HUES64 (cell line): Measurements from ENCODE around the gene SEMA3E.

ENCODE experiments used
- H3K27ac ChIP-seq: 2 replicates; pipeline ENCODE4 v1.7.0; 2013; ENCODE audit warnings: low read depth, low read length, inconsistent platforms
- H3K27me3 ChIP-seq: 2 replicates; pipeline ENCODE4 v1.6.1; 2013; ENCODE audit warnings: mild to moderate bottlenecking, low read length; ENCODE audit not compliant: insufficient read depth
- H3K36me3 ChIP-seq: 2 replicates; pipeline ENCODE4 v1.6.1; 2013; ENCODE audit warnings: mild to moderate bottlenecking, low read length; ENCODE audit not compliant: insufficient read depth
- H3K4me1 ChIP-seq: 2 replicates; pipeline ENCODE4 v1.6.1; 2013; ENCODE audit warnings: mild to moderate bottlenecking, low read length, moderate library complexity; ENCODE audit not compliant: insufficient read depth
- H3K4me3 ChIP-seq: 2 replicates; pipeline ENCODE4 v1.5.1; 2013; ENCODE audit warnings: mild to moderate bottlenecking, low read length, moderate library complexity
- H3K9ac ChIP-seq: 2 replicates; pipeline ENCODE4 v1.6.1; 2013; ENCODE audit warnings: mild to moderate bottlenecking, low read depth, low read length
- H3K9me3 ChIP-seq: 2 replicates; pipeline ENCODE4 v1.6.1; 2013; ENCODE audit warnings: low read depth, low read length; ENCODE audit not compliant: insufficient read depth
- WGBS: fragments of 150-250, 120-280 bp; methylation state at CpG from one replicate; pipeline ENCODE4 v1.1.7; 2013; ENCODE audit warnings: missing lambda C conversion rate; 5-methylcytosine and 5-hydroxymethylcytosine counted together

Gene SEMA3E

DNA sequence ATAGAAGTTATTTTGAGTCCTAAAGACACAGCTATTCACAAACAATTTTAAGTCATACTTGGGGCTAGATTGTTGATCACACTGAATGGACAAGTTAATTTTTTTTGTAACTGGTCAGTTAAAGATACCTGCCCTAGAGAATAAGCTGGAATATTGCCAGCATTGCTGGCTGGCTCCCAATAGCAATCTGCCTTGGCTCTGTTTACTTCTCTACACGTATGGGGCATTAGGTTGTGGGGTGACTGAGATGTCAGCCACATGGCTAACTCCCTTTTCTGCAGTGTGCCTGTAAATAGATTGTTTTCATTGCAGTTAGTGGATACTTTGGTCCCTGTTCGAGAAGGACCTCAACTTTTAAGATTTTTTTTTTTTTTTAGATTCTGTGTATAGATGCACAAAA is 128.2 kb downstream of the SEMA3E start:
- H3K9ac ChIP-seq: no peak overlapping the region
- 80% methylated on average over 2 of the region's 2 CpGs for WGBS
- H3K27me3 ChIP-seq: no peaks in the 10 kb centered on the region
- H3K27ac ChIP-seq: no peak overlapping the region
- peaks cover 6% of the 10 kb centered on the region; the same call in 1 of the 2 replicates for H3K4me1 ChIP-seq
- no peaks in the 10 kb centered on the region for H3K36me3 ChIP-seq
- no peaks in the 10 kb centered on the region for H3K9me3 ChIP-seq
- no peak overlapping the region for H3K4me3 ChIP-seq

DNA sequence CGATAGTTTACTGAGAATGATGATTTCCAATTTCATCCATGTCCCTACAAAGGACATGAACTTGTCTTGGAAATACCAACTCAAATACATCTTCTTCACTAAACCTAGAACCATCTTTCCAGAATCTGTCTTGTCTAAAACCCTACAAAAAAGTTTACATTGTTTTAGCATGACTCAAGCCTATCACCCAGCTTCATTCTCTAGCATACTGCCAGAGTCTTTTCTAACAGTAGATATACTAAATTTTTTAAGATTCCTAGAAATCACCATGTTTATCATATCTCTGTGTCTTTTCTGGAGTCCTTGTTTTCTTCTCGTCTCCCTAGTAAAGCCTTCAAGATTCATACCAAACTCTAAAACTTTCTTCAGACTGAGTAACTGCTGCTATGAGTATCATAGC is 129.7 kb downstream of the SEMA3E start:
- no peaks in the 10 kb centered on the region for H3K27me3 ChIP-seq
- no peak overlapping the region for H3K4me3 ChIP-seq
- H3K9me3 ChIP-seq: no peaks in the 10 kb centered on the region
- no peaks in the 10 kb centered on the region for H3K36me3 ChIP-seq
- H3K27ac ChIP-seq: no peak overlapping the region
- WGBS: 96% methylated on average over 2 of the region's 2 CpGs
- H3K4me1 ChIP-seq: peaks cover 12% of the 10 kb centered on the region
- no peak overlapping the region for H3K9ac ChIP-seq

GRCh38 chr7:83517035-83517700 is 131.8 kb downstream of the SEMA3E start:
- H3K9me3 ChIP-seq: no peaks in the 10 kb centered on the region
- 58% methylated on average over 3 of the region's 3 CpGs for WGBS
- no peak overlapping the region for H3K27ac ChIP-seq
- no peak overlapping the region for H3K9ac ChIP-seq
- peaks cover 19% of the 10 kb centered on the region for H3K4me1 ChIP-seq
- H3K27me3 ChIP-seq: no peaks in the 10 kb centered on the region
- H3K36me3 ChIP-seq: no peaks in the 10 kb centered on the region
- no peak overlapping the region for H3K4me3 ChIP-seq

DNA sequence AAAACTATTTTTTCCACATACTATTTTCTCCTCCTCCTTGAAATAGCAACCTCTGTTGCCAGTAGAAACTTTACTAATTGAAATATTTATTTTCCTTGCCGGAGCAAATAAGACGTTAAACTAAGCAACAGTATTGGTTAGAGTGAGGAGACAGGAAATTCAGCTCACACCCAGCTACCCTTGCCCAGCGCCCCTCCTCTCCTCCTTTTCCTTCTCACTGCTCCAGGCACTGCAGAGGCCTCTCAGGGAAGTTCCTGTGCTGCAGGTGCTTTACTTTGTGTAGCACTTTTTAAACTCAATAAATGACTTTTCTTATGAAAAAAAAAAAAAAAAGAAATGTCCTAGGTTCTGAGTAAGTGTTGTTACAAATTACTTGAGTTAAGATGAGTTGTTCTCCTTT is 134.0 kb downstream of the SEMA3E start:
- Histone ChIP-seq H3K4me1 (peaks cover 20% of the 10 kb centered on the region), H3K27me3 (no peaks in the 10 kb centered on the region), H3K9ac (no peak overlapping the region), H3K36me3 (no peaks in the 10 kb centered on the region), H3K27ac (no peak overlapping the region), H3K4me3 (no peak overlapping the region), H3K9me3 (no peaks in the 10 kb centered on the region)
- WGBS: 29% methylated on average over 1 of the region's 3 CpGs

- no peak overlapping the region for H3K9ac ChIP-seq
- no peak overlapping the region for H3K4me3 ChIP-seq
- H3K27ac ChIP-seq: no peak overlapping the region
- no peaks in the 10 kb centered on the region for H3K27me3 ChIP-seq
- no peaks in the 10 kb centered on the region for H3K36me3 ChIP-seq
- H3K4me1 ChIP-seq: peaks cover 9% of the 10 kb centered on the region; the same call in 1 of the 2 replicates
- H3K9me3 ChIP-seq: no peaks in the 10 kb centered on the region
- 92% methylated on average over 3 of the region's 3 CpGs for WGBS
Measured at GRCh38 chr7:83509255-83510021, 139.5 kb downstream of the SEMA3E start.

DNA sequence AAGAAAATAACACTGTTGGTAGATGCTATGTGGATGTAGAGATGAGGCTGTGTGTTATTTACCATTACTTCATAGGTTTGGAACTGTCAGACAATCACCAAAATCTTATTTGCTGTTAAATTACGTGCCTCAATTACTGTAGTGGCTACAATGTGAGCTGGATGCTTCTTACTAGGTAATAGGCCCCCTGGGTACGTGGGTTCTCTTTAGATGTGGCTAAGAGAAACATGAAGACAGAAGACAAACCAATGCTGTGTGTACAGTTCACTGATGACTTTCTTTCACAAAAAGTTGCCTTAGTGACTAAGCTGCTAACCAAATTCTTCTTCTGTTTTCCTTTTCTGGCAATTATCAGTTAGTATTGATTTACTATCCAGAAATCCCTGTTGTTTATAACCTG is 144.6 kb downstream of the SEMA3E start:
- Histone ChIP-seq H3K4me3 (no peak overlapping the region), H3K4me1 (no peaks in the 10 kb centered on the region), H3K36me3 (no peaks in the 10 kb centered on the region), H3K27me3 (no peaks in the 10 kb centered on the region), H3K9ac (no peak overlapping the region), H3K9me3 (no peaks in the 10 kb centered on the region), H3K27ac (no peak overlapping the region)
- WGBS: 85% methylated on average over 2 of the region's 2 CpGs

GRCh38 chr7:83502636-83503035 is 146.3 kb downstream of the SEMA3E start:
- Histone ChIP-seq H3K27ac (no peak overlapping the region), H3K36me3 (no peaks in the 10 kb centered on the region), H3K4me1 (no peaks in the 10 kb centered on the region), H3K27me3 (no peaks in the 10 kb centered on the region), H3K9me3 (no peaks in the 10 kb centered on the region), H3K9ac (no peak overlapping the region), H3K4me3 (no peak overlapping the region)
- WGBS: 90% methylated on average over 2 of the region's 2 CpGs

DNA sequence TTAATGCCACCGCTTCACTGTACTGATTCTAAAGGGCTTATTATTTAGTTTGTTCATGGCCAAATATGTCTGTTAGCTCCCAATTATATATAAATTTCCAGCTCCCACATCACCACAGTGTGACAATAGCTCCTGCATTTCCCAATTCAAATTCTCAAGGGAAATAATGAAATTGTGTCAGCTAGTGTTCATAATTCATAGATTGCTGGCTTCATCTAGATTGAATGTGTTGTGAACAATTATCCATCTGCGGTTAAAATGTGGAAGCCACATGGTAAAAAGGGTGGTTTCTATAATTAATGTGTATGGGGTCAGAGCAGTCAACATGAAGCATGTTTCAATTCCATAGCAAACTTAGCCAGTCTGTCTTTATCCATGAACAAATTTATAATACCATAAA is 154.3 kb downstream of the SEMA3E start:
- no peak overlapping the region for H3K27ac ChIP-seq
- no peak overlapping the region for H3K4me3 ChIP-seq
- WGBS: 98% methylated on average over 2 of the region's 2 CpGs
- H3K27me3 ChIP-seq: no peaks in the 10 kb centered on the region
- no peaks in the 10 kb centered on the region for H3K36me3 ChIP-seq
- H3K4me1 ChIP-seq: no peaks in the 10 kb centered on the region
- H3K9ac ChIP-seq: no peak overlapping the region
- no peaks in the 10 kb centered on the region for H3K9me3 ChIP-seq

GRCh38 chr7:83492802-83493201 is 156.1 kb downstream of the SEMA3E start:
- H3K9me3 ChIP-seq: no peaks in the 10 kb centered on the region
- no peak overlapping the region for H3K9ac ChIP-seq
- H3K4me1 ChIP-seq: no peaks in the 10 kb centered on the region
- H3K27me3 ChIP-seq: no peaks in the 10 kb centered on the region
- H3K36me3 ChIP-seq: no peaks in the 10 kb centered on the region
- WGBS: 92% methylated on average over 3 of the region's 3 CpGs
- H3K4me3 ChIP-seq: no peak overlapping the region
- no peak overlapping the region for H3K27ac ChIP-seq

DNA sequence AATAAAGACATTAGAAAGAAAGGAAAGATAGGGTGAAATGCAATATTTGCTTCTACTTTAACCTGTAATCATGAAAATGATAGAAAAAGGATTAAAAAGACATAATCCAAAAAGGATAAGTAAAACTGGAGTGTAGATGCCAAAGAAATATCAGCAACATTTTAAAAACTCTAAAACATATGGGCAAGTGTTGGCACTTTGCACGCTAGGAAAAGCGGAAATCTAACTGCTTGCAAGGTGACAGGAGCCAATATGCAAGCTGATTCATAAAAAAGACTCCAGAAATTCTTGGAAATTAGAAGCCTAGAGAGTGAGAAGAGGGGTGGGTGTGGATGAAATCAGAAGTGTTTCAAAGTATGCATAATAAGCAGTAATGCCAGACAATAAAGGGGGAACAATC is 161.1 kb downstream of the SEMA3E start:
- Histone ChIP-seq H3K27ac (no peak overlapping the region), H3K27me3 (no peaks in the 10 kb centered on the region), H3K9ac (no peak overlapping the region), H3K4me3 (no peak overlapping the region), H3K36me3 (no peaks in the 10 kb centered on the region), H3K9me3 (no peaks in the 10 kb centered on the region), H3K4me1 (no peaks in the 10 kb centered on the region)
- WGBS: over 99% methylated on average over 2 of the region's 2 CpGs

DNA sequence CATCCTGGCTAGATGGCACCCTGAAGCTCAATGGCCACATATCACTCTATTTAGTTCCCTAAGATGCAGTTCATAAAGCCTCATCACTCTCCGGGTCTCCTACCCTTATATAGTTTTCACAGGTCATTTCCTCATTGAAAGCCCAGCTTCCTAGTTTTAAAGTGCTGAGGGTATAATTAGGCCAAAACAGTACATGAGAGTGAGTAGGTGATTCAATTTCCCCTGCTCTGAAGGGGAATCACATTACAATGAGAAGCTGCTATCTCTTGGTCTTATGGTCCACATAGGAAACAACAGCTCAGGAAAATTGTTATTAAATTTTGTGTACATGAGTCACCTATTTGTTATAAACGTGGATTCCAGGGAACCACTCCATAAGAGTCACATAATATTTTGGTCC is 162.0 kb downstream of the SEMA3E start:
- H3K9ac ChIP-seq: no peak overlapping the region
- no peaks in the 10 kb centered on the region for H3K27me3 ChIP-seq
- WGBS: 92% methylated on average over 2 of the region's 2 CpGs

More for the DNA sequence above, 162.0 kb downstream of the SEMA3E start:
- no peaks in the 10 kb centered on the region for H3K4me1 ChIP-seq
- no peaks in the 10 kb centered on the region for H3K36me3 ChIP-seq
- no peaks in the 10 kb centered on the region for H3K9me3 ChIP-seq
- no peak overlapping the region for H3K4me3 ChIP-seq
- H3K27ac ChIP-seq: no peak overlapping the region
